Natural killer cell (primary cell): ENCODE data around the gene EEFSEC. TPM values are rescaled to one million over a fixed set of nuclear protein-coding genes. Genes with fewer than 3 reads are reported as not detected.

Experiments
- ATAC-seq, 3 donors: fragments of 150-1000 bp in 2 of 3; fragments of 200-7000 bp in 1 of 3; cut with Tn5 transposase; 1 replicate in 1 of 3; 2 replicates in 2 of 3; pipeline ENCODE4 v1.10.0; 2021; ENCODE audit warnings: mild to moderate bottlenecking in 2 of 3, moderate library complexity in 2 of 3
- DNase-seq, 2 donors: peaks; one replicate each; pipeline versions ENCODE4 v3.0.0 to v3.0.0-alpha.2; 2013 to 2021; ENCODE audit warnings: mixed read lengths in 1 of 2
- H3K27ac ChIP-seq: one replicate; pipeline ENCODE4 v1.5.1; 2013; ENCODE audit warnings: mild to moderate bottlenecking, low read length
- H3K27me3 ChIP-seq: one replicate; pipeline ENCODE4 v1.6.1; 2013; ENCODE audit warnings: low read length; ENCODE audit not compliant: control insufficient read depth, insufficient read depth
- H3K36me3 ChIP-seq: one replicate; pipeline ENCODE4 v1.6.1; 2013; ENCODE audit warnings: low read length; ENCODE audit not compliant: control insufficient read depth, insufficient read depth
- H3K4me1 ChIP-seq: one replicate; pipeline ENCODE4 v1.6.1; 2013; ENCODE audit warnings: low read length; ENCODE audit not compliant: control insufficient read depth, insufficient read depth
- H3K4me3 ChIP-seq: one replicate; pipeline ENCODE4 v1.5.1; 2013; ENCODE audit warnings: low read length
- H3K9me3 ChIP-seq: one replicate; pipeline ENCODE4 v1.6.1; 2013; ENCODE audit warnings: low read length; ENCODE audit not compliant: control insufficient read depth, insufficient read depth
- H3K27ac Mint-ChIP-seq, 2 donors: one replicate each; pipeline ENCODE4 v1.8.0; 2022; ENCODE audit warnings: mild to moderate bottlenecking in 2 of 2, mixed read lengths in 2 of 2, moderate library complexity in 1 of 2
- H3K27me3 Mint-ChIP-seq, 2 donors: one replicate each; pipeline ENCODE4 v1.8.0; 2022; ENCODE audit warnings: low read depth in 2 of 2, mixed read lengths in 2 of 2
- H3K36me3 Mint-ChIP-seq: one replicate; pipeline ENCODE4 v1.8.0; 2022; ENCODE audit warnings: mixed read lengths
- H3K4me1 Mint-ChIP-seq, 2 donors: one replicate each; pipeline ENCODE4 v1.8.0; 2022; ENCODE audit warnings: mixed read lengths in 2 of 2
- H3K4me3 Mint-ChIP-seq: one replicate; pipeline ENCODE4 v1.8.0; 2022; ENCODE audit warnings: mild to moderate bottlenecking, moderate library complexity, mixed read lengths
- H3K9me3 Mint-ChIP-seq, 2 donors: one replicate each; pipeline ENCODE4 v1.8.0; 2022; ENCODE audit warnings: mixed read lengths in 2 of 2
- WGBS: methylation state at CpG from one replicate; pipeline ENCODE4 v1.1.7; 2013; ENCODE audit warnings: missing lambda C conversion rate; ENCODE audit not compliant: insufficient coverage; 5-methylcytosine and 5-hydroxymethylcytosine counted together
- intact Hi-C: fragments of 100-400 bp; cut with micrococcal nuclease; formaldehyde crosslinking; loops from one replicate; pipeline ENCODE4 v1.14.2; 2022
- total RNA-seq, 4 donors: library from RNA; stranded (reverse); fragments of 120-200 nt in 1 of 4; gene quantifications; one replicate each; pipeline versions ENCODE4 v1.2.3 to v1.2.4, GENCODE V29; 2013 to 2022
- TF ChIP-seq, protein P1 (sequence below): fragments of 200-600 bp; IDR thresholded peaks from one replicate; pipeline ENCODE4 v1.8.0; 2022; ENCODE audit warnings: antibody characterized with exemption

EEFSEC gene
- total RNA-seq, 3 donors from 2014 or later (not counting 1 experiment from before 2014, with no cell fraction given): 16.7 to 18.9 (median 17.6) TPM

DNA sequence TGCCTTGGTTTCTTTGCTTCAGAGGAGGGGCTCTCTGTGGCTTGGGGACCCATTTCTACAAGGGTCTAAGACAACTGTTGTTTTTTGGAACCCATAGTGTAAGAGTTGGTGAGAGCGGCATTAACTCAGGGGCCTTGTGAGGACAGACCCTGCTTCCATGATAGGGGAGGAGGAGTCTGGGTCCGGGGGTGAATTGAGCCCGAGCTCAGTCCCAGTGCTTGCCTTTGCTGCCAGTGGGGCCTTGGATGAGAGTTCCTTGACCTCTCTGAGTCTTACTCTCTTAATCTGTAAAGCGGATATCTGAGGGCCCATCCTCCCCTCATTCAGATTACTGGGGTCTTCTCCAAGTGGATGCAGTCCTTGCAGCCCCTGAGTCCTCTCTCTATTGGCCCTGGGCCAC, 74.2 kb downstream of the EEFSEC start:
- TF ChIP-seq, protein P1, sequence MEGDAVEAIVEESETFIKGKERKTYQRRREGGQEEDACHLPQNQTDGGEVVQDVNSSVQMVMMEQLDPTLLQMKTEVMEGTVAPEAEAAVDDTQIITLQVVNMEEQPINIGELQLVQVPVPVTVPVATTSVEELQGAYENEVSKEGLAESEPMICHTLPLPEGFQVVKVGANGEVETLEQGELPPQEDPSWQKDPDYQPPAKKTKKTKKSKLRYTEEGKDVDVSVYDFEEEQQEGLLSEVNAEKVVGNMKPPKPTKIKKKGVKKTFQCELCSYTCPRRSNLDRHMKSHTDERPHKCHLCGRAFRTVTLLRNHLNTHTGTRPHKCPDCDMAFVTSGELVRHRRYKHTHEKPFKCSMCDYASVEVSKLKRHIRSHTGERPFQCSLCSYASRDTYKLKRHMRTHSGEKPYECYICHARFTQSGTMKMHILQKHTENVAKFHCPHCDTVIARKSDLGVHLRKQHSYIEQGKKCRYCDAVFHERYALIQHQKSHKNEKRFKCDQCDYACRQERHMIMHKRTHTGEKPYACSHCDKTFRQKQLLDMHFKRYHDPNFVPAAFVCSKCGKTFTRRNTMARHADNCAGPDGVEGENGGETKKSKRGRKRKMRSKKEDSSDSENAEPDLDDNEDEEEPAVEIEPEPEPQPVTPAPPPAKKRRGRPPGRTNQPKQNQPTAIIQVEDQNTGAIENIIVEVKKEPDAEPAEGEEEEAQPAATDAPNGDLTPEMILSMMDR: no peak
- no peaks in the 10 kb centered on the region for H3K27me3 ChIP-seq
- H3K27ac Mint-ChIP-seq: no peak overlapping the region
- no peaks in the 10 kb centered on the region for H3K4me1 ChIP-seq
- 95% methylated on average over 4 of the region's 4 CpGs for WGBS
- DNase-seq (no peak), ATAC-seq (no peak)
- no peaks in the 10 kb centered on the region for H3K27me3 Mint-ChIP-seq
- H3K9me3 Mint-ChIP-seq: peaks cover 0 to under 1% of the 10 kb centered on the region in 2 donors
- H3K4me3 ChIP-seq: no peak overlapping the region
- H3K9me3 ChIP-seq: peaks cover 7% of the 10 kb centered on the region
- H3K36me3 Mint-ChIP-seq: no peaks in the 10 kb centered on the region
- H3K4me1 Mint-ChIP-seq: peaks cover 5 to 8% of the 10 kb centered on the region in 2 donors
- no peak overlapping the region for H3K4me3 Mint-ChIP-seq
- no peak overlapping the region for H3K27ac ChIP-seq
- peaks cover 3% of the 10 kb centered on the region for H3K36me3 ChIP-seq
- intact Hi-C loops: no loop called here

DNA sequence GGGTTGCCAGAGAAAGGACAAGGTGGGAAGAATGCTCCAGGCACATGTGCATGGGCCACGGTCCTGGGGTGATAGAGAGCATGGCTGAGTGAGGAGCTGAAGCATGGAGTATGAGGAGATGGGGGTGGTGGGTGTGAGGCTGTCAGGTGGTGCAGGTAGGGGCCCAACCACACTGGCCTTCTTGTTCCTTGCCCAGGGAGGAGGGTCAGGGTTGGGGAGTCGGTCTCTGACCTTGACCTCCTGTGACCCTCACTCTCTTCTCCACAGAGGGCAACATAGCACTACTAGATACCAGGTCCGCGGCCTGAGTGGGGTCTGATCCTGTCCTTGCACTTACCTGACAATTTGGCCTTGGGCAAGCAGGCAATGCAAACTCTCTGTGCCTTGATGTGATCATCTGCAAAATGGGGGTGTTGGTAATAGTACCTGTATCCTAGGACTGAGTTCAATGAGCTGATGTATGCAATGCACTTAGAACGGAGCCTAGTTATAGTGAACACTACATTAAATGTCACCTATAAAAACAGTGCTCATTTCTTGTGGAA, 75.2 kb downstream of the EEFSEC start:
- no peak overlapping the region for H3K4me3 ChIP-seq
- H3K27ac ChIP-seq: no peak overlapping the region
- WGBS: 99% methylated on average over 4 of the region's 5 CpGs
- ATAC-seq (no peak), DNase-seq (no peak)
- no peaks in the 10 kb centered on the region for H3K36me3 ChIP-seq
- no peaks in the 10 kb centered on the region for H3K4me1 ChIP-seq
- Mint-ChIP-seq H3K4me3 (no peak overlapping the region), H3K27ac (no peak overlapping the region), H3K36me3 (no peaks in the 10 kb centered on the region), H3K9me3 (no peaks in the 10 kb centered on the region), H3K27me3 (no peaks in the 10 kb centered on the region), H3K4me1 (peaks cover 5 to 8% of the 10 kb centered on the region in 2 donors)
- H3K9me3 ChIP-seq: no peaks in the 10 kb centered on the region
- TF ChIP-seq, protein P1: no peak
- no peaks in the 10 kb centered on the region for H3K27me3 ChIP-seq
- intact Hi-C loops: no loop called here

DNA sequence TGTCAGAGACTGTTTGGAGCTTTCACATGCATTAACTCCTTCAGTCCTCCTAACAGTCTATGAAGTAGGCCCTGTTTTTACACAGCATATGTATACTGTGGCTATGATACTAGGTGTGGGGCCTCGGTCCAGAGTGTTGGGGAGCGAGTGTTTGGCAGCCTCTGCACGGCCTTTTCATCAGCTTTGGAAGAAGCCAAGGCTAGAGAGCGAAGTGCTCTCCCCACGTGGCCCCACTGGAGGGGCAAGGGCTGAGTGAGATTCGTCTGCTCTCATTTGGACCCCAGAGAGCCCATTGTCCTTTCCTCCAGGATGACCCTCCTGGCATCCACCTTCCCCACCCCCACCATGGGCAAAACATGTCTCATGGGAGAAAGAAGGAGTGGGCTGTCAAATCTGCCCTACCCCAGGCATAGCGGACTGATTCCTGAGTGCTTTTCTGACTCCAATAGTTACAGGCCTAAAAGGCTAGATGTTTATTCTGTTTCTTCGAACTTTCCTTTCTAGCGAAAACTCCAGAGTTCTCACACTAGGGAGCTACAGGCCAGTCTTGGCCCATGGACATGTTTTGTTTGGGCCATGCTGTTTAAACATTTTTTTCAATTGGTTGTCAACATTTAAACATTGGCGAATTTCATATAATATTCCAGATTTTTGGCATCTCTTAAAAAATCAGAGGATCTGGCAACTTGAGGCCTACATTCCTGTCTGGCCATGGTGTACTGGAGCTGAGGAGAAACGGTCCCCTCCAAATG, 76.0 kb downstream of the EEFSEC start:
- peaks cover 5 to 8% of the 10 kb centered on the region in 2 donors for H3K4me1 Mint-ChIP-seq
- Histone ChIP-seq H3K9me3 (no peaks in the 10 kb centered on the region), H3K4me1 (no peaks in the 10 kb centered on the region), H3K27me3 (no peaks in the 10 kb centered on the region), H3K36me3 (no peaks in the 10 kb centered on the region), H3K4me3 (no peak overlapping the region), H3K27ac (no peak overlapping the region)
- no peak for DNase-seq
- no peak overlapping the region for H3K4me3 Mint-ChIP-seq
- no peak for ATAC-seq
- H3K27ac Mint-ChIP-seq: no peak overlapping the region
- 97% methylated on average over 11 of the region's 11 CpGs for WGBS
- H3K27me3 Mint-ChIP-seq: no peaks in the 10 kb centered on the region
- TF ChIP-seq, protein P1: no peak
- intact Hi-C loops: no loop called here
- H3K9me3 Mint-ChIP-seq: no peaks in the 10 kb centered on the region
- H3K36me3 Mint-ChIP-seq: no peaks in the 10 kb centered on the region
